HG03378 (cell line): ENCODE measurements around the gene NUF2.

Experiments used
- ATAC-seq: cut with Tn5 transposase; IDR thresholded peaks from one replicate; pipeline ENCODE4 v1.9.1; 2021; ENCODE audit warnings: mild to moderate bottlenecking, moderate library complexity; ENCODE audit not compliant: unreplicated experiment

NUF2 gene

DNA sequence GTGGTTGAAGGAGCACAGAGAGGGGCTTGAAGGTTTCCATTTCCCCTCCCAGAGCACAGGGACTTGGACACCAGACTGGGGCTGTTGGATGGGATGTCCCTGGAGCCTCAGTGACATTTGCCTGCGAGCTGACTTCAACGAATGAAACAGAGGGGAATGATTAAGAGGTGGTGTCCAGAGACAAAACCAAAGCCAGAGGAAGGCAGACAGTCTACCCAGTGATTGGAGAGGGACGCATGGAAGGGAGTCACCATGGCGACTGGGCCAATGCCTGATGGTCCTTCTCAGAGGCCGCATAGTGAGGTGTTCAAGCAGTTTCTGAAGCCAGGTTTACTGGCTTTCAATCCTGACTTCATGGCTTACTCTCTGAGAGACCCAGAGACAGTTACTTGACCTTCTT is 77.2 kb downstream of the NUF2 start:
- ATAC-seq, result no peak

DNA sequence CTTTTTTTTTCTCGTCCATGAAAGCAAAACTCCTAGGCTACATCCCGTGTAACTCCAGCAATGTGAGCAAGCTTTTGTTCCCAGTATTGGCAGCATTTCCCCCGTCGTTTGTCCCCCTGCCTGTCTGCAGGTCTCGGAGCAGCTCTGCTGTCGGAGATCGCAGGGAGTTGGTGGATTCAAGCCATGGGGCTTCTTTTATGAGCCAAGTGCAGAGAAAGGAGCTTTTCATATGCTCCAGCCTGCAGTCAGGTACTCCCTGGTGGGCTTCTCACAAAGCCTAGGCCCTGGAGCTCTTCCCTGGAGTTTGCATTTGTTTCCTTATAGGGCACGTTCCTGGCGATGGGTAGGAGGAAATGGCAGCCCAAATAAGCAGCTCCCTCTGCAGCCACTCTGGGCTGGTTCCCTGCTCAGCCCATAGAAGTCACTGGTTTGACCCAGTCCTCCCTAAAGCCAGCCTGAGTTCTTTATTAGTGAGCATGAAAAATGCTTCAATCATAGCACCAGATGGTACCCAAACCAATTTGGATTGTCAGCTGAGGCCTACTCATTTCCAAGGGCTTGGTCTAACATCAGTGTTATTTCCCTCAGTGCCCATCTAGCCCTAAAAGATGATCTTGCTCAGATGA is 78.3 kb downstream of the NUF2 start:
- no peak for ATAC-seq

- no peak for ATAC-seq
Measured at GRCh38 chr1:163401211-163401610, 79.5 kb downstream of the NUF2 start.
